NCI-H345 treated with DMSO at 0.1 percent for 48 hours (cell line): Measurements from ENCODE around the gene UVSSA.

Source experiments
- DNase-seq: peaks from one replicate; lab custom pipeline; 2025; ENCODE audit not compliant: unreplicated experiment; lab: John Stamatoyannopoulos, UW

UVSSA gene

GRCh38 chr4:1345903-1346780 is 866 bp upstream of the UVSSA start:
- no peak for DNase-seq

GRCh38 chr4:1347410-1347864 is 429 bp downstream of the UVSSA start:
- DNase-seq: no peak

- no peak for DNase-seq
Observed at GRCh38 chr4:1348014-1348513, 1.1 kb downstream of the UVSSA start.

- no peak for DNase-seq
Observed at GRCh38 chr4:1348746-1349145, 1.7 kb downstream of the UVSSA start.

GRCh38 chr4:1349359-1350168 is 2.6 kb downstream of the UVSSA start:
- no peak for DNase-seq

- no peak for DNase-seq
Observed at GRCh38 chr4:1350169-1350520, 3.1 kb downstream of the UVSSA start.

- no peak for DNase-seq
Observed at GRCh38 chr4:1351854-1352566, 5.0 kb downstream of the UVSSA start.

- no peak for DNase-seq
Observed at GRCh38 chr4:1352567-1352900, 5.5 kb downstream of the UVSSA start.

GRCh38 chr4:1353186-1354055 is 6.4 kb downstream of the UVSSA start:
- DNase-seq: no peak

GRCh38 chr4:1354136-1354982 is 7.4 kb downstream of the UVSSA start:
- DNase-seq: no peak

GRCh38 chr4:1354983-1355275 is 7.9 kb downstream of the UVSSA start:
- DNase-seq: no peak

- no peak for DNase-seq
Observed at GRCh38 chr4:1355378-1355777, 8.4 kb downstream of the UVSSA start.

- no peak for DNase-seq
Observed at GRCh38 chr4:1356181-1356998, 9.4 kb downstream of the UVSSA start.

- no peak for DNase-seq
Observed at GRCh38 chr4:1357356-1358248, 10.6 kb downstream of the UVSSA start.

GRCh38 chr4:1358421-1359143 is 11.6 kb downstream of the UVSSA start:
- DNase-seq: no peak

- DNase-seq: no peak
Observed at GRCh38 chr4:1359144-1359501, 12.1 kb downstream of the UVSSA start.

GRCh38 chr4:1359976-1360375 is 13.0 kb downstream of the UVSSA start:
- no peak for DNase-seq
